GM23248 (cell line): ENCODE results near the gene RUVBL2. TPM values are rescaled to one million over a fixed set of nuclear protein-coding genes. Genes with fewer than 3 reads are reported as not detected.

Source experiments
- DNase-seq: peaks from one replicate; pipeline ENCODE4 v3.0.0-alpha.2; 2015
- H2AFZ ChIP-seq: fragments of 200-600 bp; sonication (generic); 2 replicates; pipeline ENCODE4 v1.6.1; 2016; ENCODE audit warnings: antibody characterized with exemption
- H3F3A ChIP-seq: fragments of 200-600 bp; sonication (generic); 2 replicates; pipeline ENCODE4 v1.6.1; 2016; ENCODE audit warnings: mild to moderate bottlenecking, antibody characterized with exemption, mixed run types; ENCODE audit not compliant: insufficient read depth
- H3K27ac ChIP-seq: fragments of 200-600 bp; sonication (generic); 2 replicates; pipeline ENCODE4 v1.5.1; 2016; ENCODE audit warnings: mild to moderate bottlenecking
- H3K27me3 ChIP-seq: fragments of 200-600 bp; sonication (generic); replicated peaks from 2 replicates; pipeline ENCODE4 v1.6.1; 2016; ENCODE audit warnings: mild to moderate bottlenecking; ENCODE audit not compliant: insufficient read depth
- H3K36me3 ChIP-seq: fragments of 200-600 bp; sonication (generic); 2 replicates; pipeline ENCODE4 v1.6.1; 2016; ENCODE audit warnings: low read depth, mild to moderate bottlenecking
- H3K4me1 ChIP-seq: fragments of 200-600 bp; sonication (generic); 2 replicates; pipeline ENCODE4 v1.6.1; 2016; ENCODE audit warnings: mild to moderate bottlenecking; ENCODE audit not compliant: insufficient read depth
- H3K4me2 ChIP-seq: fragments of 200-600 bp; sonication (generic); one replicate; pipeline ENCODE4 v1.6.1; 2016; ENCODE audit warnings: mild to moderate bottlenecking; ENCODE audit not compliant: unreplicated experiment
- H3K4me3 ChIP-seq: fragments of 200-600 bp; sonication (generic); 2 replicates; pipeline ENCODE4 v1.5.1; 2016; ENCODE audit warnings: mild to moderate bottlenecking
- H3K79me2 ChIP-seq: fragments of 200-600 bp; sonication (generic); 2 replicates; pipeline ENCODE4 v1.6.1; 2016; ENCODE audit warnings: mild to moderate bottlenecking; ENCODE audit not compliant: insufficient read depth
- H3K9ac ChIP-seq: fragments of 200-600 bp; sonication (generic); 2 replicates; pipeline ENCODE4 v1.6.1; 2016; ENCODE audit warnings: mild to moderate bottlenecking
- H3K9me2 ChIP-seq: fragments of 200-600 bp; sonication (generic); 2 replicates; pipeline ENCODE4 v1.6.1; 2016; ENCODE audit warnings: mixed run types, mild to moderate bottlenecking, moderate library complexity; ENCODE audit not compliant: insufficient read depth
- H3K9me3 ChIP-seq: fragments of 200-600 bp; sonication (generic); one replicate; pipeline ENCODE4 v1.6.1; 2017; ENCODE audit warnings: low read depth
- H4K20me1 ChIP-seq: fragments of 200-600 bp; sonication (generic); 2 replicates; pipeline ENCODE4 v1.6.0; 2016; ENCODE audit not compliant: insufficient read depth
- EZH2 ChIP-seq: fragments of 200-600 bp; sonication (generic); IDR thresholded peaks from 2 replicates; pipeline ENCODE4 v1.6.1; 2018; ENCODE audit warnings: antibody characterized with exemption, mild to moderate bottlenecking; ENCODE audit not compliant: insufficient read depth, poor library complexity, severe bottlenecking
- EZH2phosphoT487 ChIP-seq: fragments of 200-600 bp; sonication (generic); IDR thresholded peaks from 2 replicates; pipeline ENCODE4 v1.6.1; 2018; ENCODE audit warnings: antibody characterized with exemption, moderate library complexity, mild to moderate bottlenecking, low read depth; ENCODE audit not compliant: insufficient read depth
- WGBS, 2 experiments: methylation state at CpG; one replicate each; pipeline ENCODE4 v1.1.6; 2015 to 2017; ENCODE audit warnings: low lambda C conversion rate in 2 of 2, low coverage in 1 of 2; ENCODE audit errors: missing lambda C conversion rate in 2 of 2; 5-methylcytosine and 5-hydroxymethylcytosine counted together
- in situ Hi-C: fragments of 300-500 bp; cut with MboI; formaldehyde crosslinking; loops from 2 replicates; pipeline ENCODE4 v1.15.0; 2020
- polyA plus RNA-seq: library from polyadenylated mRNA; unstranded; fragments of >200 nt; fragmentation: Nextera tagmentation; extraction: Ambion mirVana; gene quantifications from 2 replicates; pipeline ENCODE4 v1.2.1, GENCODE V29; 2016
- total RNA-seq: library from RNA; depleted of rRNA; stranded (reverse); fragments of >200 nt; shearing (Covaris generic); gene quantifications from 2 replicates; pipeline ENCODE4 v1.2.3, GENCODE V29; 2014

The RUVBL2 gene
- total and polyA plus RNA-seq, 2 experiments from 2014 or later: 129 to 177 TPM

- H3K9ac ChIP-seq: peak overlapping the region; percentile 85
- H3K79me2 ChIP-seq: peaks cover 25% of the 10 kb centered on the region
- in situ Hi-C loops: no loop called here
- no peaks in the 10 kb centered on the region for H3K9me2 ChIP-seq
- no peak for TF ChIP-seq EZH2
- no peak for TF ChIP-seq EZH2phosphoT487
- H3K4me3 ChIP-seq: no peak overlapping the region
- 56% methylated on average over 7 of the region's 7 CpGs; no CpG with 5 or more reads in 1 of the 2 experiments for WGBS, 2 experiments
- no peak overlapping the region for H2AFZ ChIP-seq
- peaks cover 16% of the 10 kb centered on the region; the same call in 1 of the 2 replicates for H3K36me3 ChIP-seq
- no peak overlapping the region for H3K4me2 ChIP-seq
- H3F3A ChIP-seq: peaks cover 55% of the 10 kb centered on the region
- no peaks in the 10 kb centered on the region for H3K27me3 ChIP-seq
- no peak for DNase-seq
- H4K20me1 ChIP-seq: peaks cover 12% of the 10 kb centered on the region; the same call in 1 of the 2 replicates
- peak overlapping the region; percentile 97; the same call in 1 of the 2 replicates for H3K27ac ChIP-seq
- H3K9me3 ChIP-seq: no peaks in the 10 kb centered on the region
- peaks cover 28% of the 10 kb centered on the region for H3K4me1 ChIP-seq
Measured at GRCh38 chr19:48962849-48963165, 30.9 kb upstream of the RUVBL2 start.

- peak overlapping the region; percentile 87 for H3K4me2 ChIP-seq
- H3F3A ChIP-seq: peaks cover 58% of the 10 kb centered on the region
- no peaks in the 10 kb centered on the region for H3K27me3 ChIP-seq
- H3K9ac ChIP-seq: peak overlapping the region; percentile 85
- H3K27ac ChIP-seq: peak overlapping the region; percentile 97
- in situ Hi-C loops: no loop called here
- no peaks in the 10 kb centered on the region for H3K9me2 ChIP-seq
- no peak for TF ChIP-seq EZH2
- TF ChIP-seq EZH2phosphoT487: no peak
- DNase-seq: peak; percentile 85
- H3K36me3 ChIP-seq: peaks cover 16% of the 10 kb centered on the region; the same call in 1 of the 2 replicates
- peaks cover 22% of the 10 kb centered on the region for H3K79me2 ChIP-seq
- H3K4me3 ChIP-seq: peak overlapping the region; percentile 58
- peaks cover 28% of the 10 kb centered on the region for H3K4me1 ChIP-seq
- peak overlapping the region; percentile 48 for H2AFZ ChIP-seq
- 3 to 7% methylated on average over 23 to 25 of the region's 28 CpGs for WGBS, 2 experiments
- no peaks in the 10 kb centered on the region for H3K9me3 ChIP-seq
- peaks cover 12% of the 10 kb centered on the region; the same call in 1 of the 2 replicates for H4K20me1 ChIP-seq
Measured at GRCh38 chr19:48963371-48964204, 30.1 kb upstream of the RUVBL2 start.

- peak overlapping the region; percentile 16 for H2AFZ ChIP-seq
- H3K9ac ChIP-seq: peak overlapping the region; percentile 85
- H3K79me2 ChIP-seq: peaks cover 22% of the 10 kb centered on the region
- WGBS, 2 experiments: 5 to 10% methylated on average over 19 of the region's 19 CpGs
- peak overlapping the region; percentile 87 for H3K4me2 ChIP-seq
- DNase-seq: peak; percentile 85
- H3K36me3 ChIP-seq: peaks cover 19% of the 10 kb centered on the region; the same call in 1 of the 2 replicates
- H4K20me1 ChIP-seq: peaks cover 12% of the 10 kb centered on the region; the same call in 1 of the 2 replicates
- TF ChIP-seq EZH2 (no peak), EZH2phosphoT487 (no peak)
- H3F3A ChIP-seq: peaks cover 57% of the 10 kb centered on the region
- H3K9me2 ChIP-seq: no peaks in the 10 kb centered on the region
- peak overlapping the region; percentile 58 for H3K4me3 ChIP-seq
- H3K9me3 ChIP-seq: no peaks in the 10 kb centered on the region
- in situ Hi-C loops: no loop called here
- peak overlapping the region; percentile 97 for H3K27ac ChIP-seq
- H3K4me1 ChIP-seq: peaks cover 28% of the 10 kb centered on the region
- H3K27me3 ChIP-seq: no peaks in the 10 kb centered on the region
Measured at GRCh38 chr19:48964205-48965039, 29.3 kb upstream of the RUVBL2 start.
